Thymus (tissue), 11 donors: Measurements from ENCODE around the gene VAPB. TPM values are rescaled to one million over a fixed set of nuclear protein-coding genes. Genes with fewer than 3 reads are reported as not detected.
"Not testable (repeated sequence)": the region's sequence is repeated elsewhere in the genome, so short reads cannot be mapped to it uniquely, and the experiment has no call there.

ENCODE experiments used
- DNase-seq, 9 donors: peaks; one replicate each; pipeline ENCODE4 v3.0.0-alpha.2; 2013; ENCODE audit warnings: low spot score in 9 of 9, low read depth in 6 of 9, missing footprints in 1 of 9
- H3K27ac ChIP-seq, 2 donors: one replicate each; pipeline ENCODE4 v1.5.1; 2013; ENCODE audit warnings: control low read depth in 1 of 2, low read depth in 1 of 2, low read length in 1 of 2, mild to moderate bottlenecking in 1 of 2, moderate library complexity in 1 of 2
- H3K27me3 ChIP-seq, 2 donors: one replicate each; pipeline ENCODE4 v1.5.1; 2013; ENCODE audit warnings: low read length in 1 of 2; ENCODE audit not compliant: control insufficient read depth in 2 of 2, insufficient read depth in 1 of 2
- H3K36me3 ChIP-seq, 2 donors: one replicate each; pipeline ENCODE4 v1.5.1; 2013; ENCODE audit warnings: low read length in 1 of 2, mild to moderate bottlenecking in 1 of 2, moderate library complexity in 1 of 2; ENCODE audit not compliant: control insufficient read depth in 2 of 2, insufficient read depth in 2 of 2
- H3K4me1 ChIP-seq, 2 donors: one replicate each; pipeline ENCODE4 v1.5.1; 2013; ENCODE audit warnings: low read length in 2 of 2; ENCODE audit not compliant: control insufficient read depth in 2 of 2, insufficient read depth in 2 of 2
- H3K4me3 ChIP-seq, 2 donors: one replicate each; pipeline ENCODE4 v1.5.1; 2013; ENCODE audit warnings: low read length in 2 of 2, control low read depth in 1 of 2, mild to moderate bottlenecking in 1 of 2
- H3K9me3 ChIP-seq, 2 donors: one replicate each; pipeline ENCODE4 v1.5.1; 2013; ENCODE audit warnings: low read length in 1 of 2, mild to moderate bottlenecking in 1 of 2; ENCODE audit not compliant: control insufficient read depth in 2 of 2, insufficient read depth in 1 of 2
- WGBS: extraction: QIAGEN DNeasy Blood & Tissue Kit; methylation state at CpG from one replicate; pipeline ENCODE4 v1.1.7; 2013; 5-methylcytosine and 5-hydroxymethylcytosine counted together
- polyA plus RNA-seq: library from polyadenylated mRNA; stranded (reverse); fragments of 200-250 nt; gene quantifications from one replicate; pipeline ENCODE4 v1.2.3, GENCODE V29; 2013
- total RNA-seq: library from RNA; stranded (reverse); fragments of 120-200 nt; gene quantifications from one replicate; pipeline ENCODE4 v1.2.4, GENCODE V29; 2013
- donor health status: healthy.

The VAPB gene
- total and polyA plus RNA-seq, 2 donors = 7.6 to 29.0 TPM

DNA sequence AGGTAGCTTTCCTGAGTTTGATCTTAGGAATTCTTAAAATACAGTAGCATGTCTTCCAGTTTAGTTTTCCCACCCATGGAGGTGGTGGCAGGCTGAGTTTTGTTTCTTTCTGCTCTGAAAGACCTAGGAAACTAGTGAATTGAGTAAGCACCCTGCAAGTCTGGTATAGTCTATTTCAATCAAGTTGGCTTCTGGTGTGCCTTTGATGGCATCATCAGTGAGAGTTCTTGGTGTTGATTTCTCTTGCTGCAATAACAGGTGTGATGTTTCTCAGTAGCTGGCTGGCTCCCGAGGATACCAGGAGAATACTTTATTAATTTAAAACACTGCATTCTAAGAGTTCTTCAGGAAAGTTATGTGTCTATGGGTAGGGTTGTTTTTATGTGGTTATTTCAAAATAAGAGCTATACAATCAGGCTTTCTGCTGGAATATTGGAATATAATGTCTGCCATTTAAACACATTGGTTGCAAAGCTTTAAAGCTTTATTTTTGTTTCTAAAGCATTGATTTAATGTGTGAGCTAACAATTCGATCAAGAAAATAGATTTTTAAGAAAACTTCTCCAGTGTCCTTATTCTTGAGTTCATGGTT lies 19.0 kb downstream of the VAPB start:
- Histone ChIP-seq H3K36me3 (no peaks in the 10 kb centered on the region), H3K4me1 (peaks cover 4 to 8% of the 10 kb centered on the region in 2 donors), H3K9me3 (no peaks in the 10 kb centered on the region), H3K27me3 (no peaks in the 10 kb centered on the region), H3K27ac (peak overlapping the region; percentile 61 to 70), H3K4me3 (no peak overlapping the region)
- 69% methylated on average over 2 of the region's 2 CpGs for WGBS
- DNase-seq = peak in 4 of 9 donors; percentile 28 to 64 (median 40)

DNA sequence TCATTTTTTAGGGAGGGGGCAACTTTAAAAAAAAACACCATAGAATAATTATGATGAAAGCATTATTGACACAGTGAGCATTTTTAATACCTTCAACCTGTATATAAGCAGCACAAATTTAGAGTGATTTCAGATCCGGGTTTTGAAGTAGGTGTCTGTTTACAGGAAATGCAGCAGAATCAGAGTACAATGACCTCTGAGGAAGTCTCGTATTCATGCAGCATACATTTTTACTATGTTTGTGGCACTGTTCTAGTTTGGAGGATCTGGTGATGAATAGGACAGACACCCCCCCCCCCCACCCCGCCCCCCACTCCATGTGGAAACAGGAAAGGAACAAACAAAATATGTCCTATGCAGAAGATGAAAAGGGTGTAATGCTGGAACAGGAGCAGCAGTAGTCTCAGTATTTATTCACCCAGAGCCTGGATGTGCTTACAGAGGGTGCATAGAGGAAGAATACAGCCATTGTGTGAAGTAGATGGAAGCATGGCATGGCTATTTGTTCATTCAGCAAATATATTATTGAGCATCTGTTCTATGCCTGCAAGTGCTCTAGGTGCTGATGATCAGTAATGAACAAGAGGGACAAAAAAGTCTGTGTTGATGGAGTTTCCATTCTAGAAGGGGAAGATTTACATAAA lies 19.7 kb downstream of the VAPB start:
- WGBS = 61% methylated on average over 3 of the region's 3 CpGs
- H3K9me3 ChIP-seq = no peaks in the 10 kb centered on the region
- no peaks in the 10 kb centered on the region for H3K36me3 ChIP-seq
- no peaks in the 10 kb centered on the region for H3K27me3 ChIP-seq
- peak overlapping the region; percentile 70 to 84 for H3K27ac ChIP-seq
- peaks cover 4 to 8% of the 10 kb centered on the region in 2 donors for H3K4me1 ChIP-seq
- DNase-seq = peak in 3 of 9 donors; percentile 17 to 56 (median 34)
- no peak overlapping the region for H3K4me3 ChIP-seq

DNA sequence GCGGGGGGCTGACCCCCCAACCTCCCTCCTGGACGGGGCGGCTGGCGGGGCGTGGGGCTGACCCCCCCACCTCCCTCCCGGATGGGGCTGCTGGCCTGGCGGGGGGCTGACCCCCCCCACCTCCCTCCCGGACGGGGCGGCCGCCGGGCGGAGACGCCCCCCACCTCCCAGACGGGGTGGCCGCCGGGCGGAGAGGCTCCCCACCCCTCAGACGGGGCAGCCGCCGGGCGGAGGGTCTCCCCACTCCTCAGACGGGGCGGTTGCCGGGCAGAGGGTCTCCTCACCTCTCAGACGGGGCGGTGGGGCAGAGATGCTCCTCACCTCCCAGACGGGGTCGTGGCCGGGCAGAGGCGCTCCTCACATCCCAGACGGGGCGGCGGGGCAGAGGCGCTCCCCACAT lies 25.2 kb downstream of the VAPB start:
- not testable (repeated sequence) for H3K9me3 ChIP-seq, H3K36me3 ChIP-seq, DNase-seq, H3K4me3 ChIP-seq, H3K4me1 ChIP-seq, H3K27me3 ChIP-seq, H3K27ac ChIP-seq
- WGBS = 99% methylated on average over 32 of the region's 35 CpGs

DNA sequence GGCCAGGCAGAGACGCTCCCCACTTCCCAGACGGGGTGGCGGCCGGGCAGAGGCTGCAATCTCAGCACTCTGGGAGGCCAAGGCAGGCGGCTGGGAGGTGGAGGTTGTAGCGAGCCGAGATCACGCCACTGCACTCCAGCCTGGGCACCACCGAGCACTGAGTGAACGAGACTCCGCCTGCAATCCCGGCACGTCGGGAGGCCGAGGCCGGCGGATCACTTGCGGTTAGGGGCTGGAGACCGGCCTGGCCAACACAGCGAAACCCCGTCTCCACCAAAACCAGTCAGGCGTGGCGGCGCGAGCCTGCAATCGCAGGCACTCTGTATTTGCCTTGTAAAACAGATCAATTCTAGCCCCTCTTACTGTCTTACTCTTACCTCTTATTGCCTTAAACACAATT lies 25.8 kb downstream of the VAPB start:
- not testable (repeated sequence) for DNase-seq, H3K27ac ChIP-seq, H3K4me1 ChIP-seq, H3K9me3 ChIP-seq, H3K27me3 ChIP-seq, H3K4me3 ChIP-seq, H3K36me3 ChIP-seq
- whole genome bisulfite sequencing = 98% methylated on average over 26 of the region's 26 CpGs

DNA sequence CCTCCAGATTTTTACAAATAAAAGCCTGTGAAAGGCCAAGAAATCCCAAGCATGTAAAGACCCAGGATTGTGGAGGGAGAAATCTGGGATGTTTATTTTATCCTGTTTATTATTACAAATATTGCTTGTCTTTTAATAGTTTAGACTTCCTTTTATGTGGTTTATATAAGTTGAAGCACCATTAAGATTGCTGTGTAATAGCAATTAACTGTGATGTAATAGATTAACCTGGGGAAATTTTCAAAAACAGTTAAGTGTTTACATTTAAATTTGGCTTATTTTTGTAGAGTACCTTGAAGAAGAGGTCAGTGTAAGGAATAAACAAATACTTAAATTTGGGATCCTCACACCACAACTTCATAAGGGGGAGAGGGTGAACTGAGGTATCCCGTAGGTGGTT lies 27.0 kb downstream of the VAPB start:
- Histone ChIP-seq H3K4me3 (no peak overlapping the region), H3K27me3 (no peaks in the 10 kb centered on the region), H3K9me3 (no peaks in the 10 kb centered on the region), H3K36me3 (peaks cover 0 to 19% of the 10 kb centered on the region in 2 donors), H3K27ac (no peak overlapping the region), H3K4me1 (peaks cover 0 to 3% of the 10 kb centered on the region in 2 donors)
- no peak for DNase-seq
- 96% methylated on average over 1 of the region's 1 CpG for whole genome bisulfite sequencing

DNA sequence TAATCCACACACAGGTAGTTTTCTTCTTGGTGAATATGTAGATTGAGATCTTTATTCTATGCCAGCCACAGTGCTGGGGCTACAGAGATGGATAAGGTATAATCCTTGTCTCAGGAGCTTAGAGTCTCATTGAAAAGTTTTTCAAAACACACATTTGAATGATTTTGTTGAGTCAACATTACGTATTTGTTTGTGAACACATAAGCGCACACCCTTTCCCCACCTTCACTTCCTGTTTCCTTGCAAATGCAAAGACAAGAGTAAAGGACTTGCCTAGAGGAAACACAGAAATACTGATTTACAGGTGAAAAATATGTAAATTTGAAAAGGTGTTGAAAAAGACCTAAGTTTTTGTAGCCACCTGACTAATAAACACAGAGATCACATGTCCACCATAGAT lies 27.8 kb downstream of the VAPB start:
- Histone ChIP-seq H3K9me3 (no peaks in the 10 kb centered on the region), H3K27ac (no peak overlapping the region), H3K36me3 (peaks cover 3 to 19% of the 10 kb centered on the region in 2 donors), H3K4me1 (peaks cover 0 to 3% of the 10 kb centered on the region in 2 donors), H3K4me3 (no peak overlapping the region), H3K27me3 (no peaks in the 10 kb centered on the region)
- DNase-seq = peak in 2 of 9 donors; percentile 12 to 37
- 91% methylated on average over 2 of the region's 2 CpGs for WGBS

DNA sequence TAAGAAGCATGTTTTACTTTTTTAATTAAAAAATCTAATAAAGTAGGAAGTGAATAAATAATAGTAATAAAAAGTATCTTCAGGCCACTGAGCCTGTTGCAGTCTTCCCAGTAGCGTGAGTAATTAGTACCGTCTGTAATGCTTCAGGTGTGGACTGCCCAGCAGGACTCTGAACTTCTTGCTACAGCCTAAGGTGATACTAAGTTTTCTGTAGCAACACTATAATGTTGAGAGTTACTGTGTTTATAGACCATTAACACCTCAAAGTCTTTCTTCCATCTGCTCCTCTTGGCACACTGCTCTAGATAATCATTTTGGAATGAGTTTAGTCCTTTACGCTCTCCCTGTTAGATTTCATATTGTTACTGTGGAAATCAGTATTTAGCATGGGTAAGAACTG lies 28.4 kb downstream of the VAPB start:
- Histone ChIP-seq H3K27ac (no peak overlapping the region), H3K4me1 (peaks cover 0 to 3% of the 10 kb centered on the region in 2 donors), H3K4me3 (no peak overlapping the region), H3K9me3 (no peaks in the 10 kb centered on the region), H3K27me3 (no peaks in the 10 kb centered on the region), H3K36me3 (peaks cover 3 to 19% of the 10 kb centered on the region in 2 donors)
- WGBS = 97% methylated on average over 3 of the region's 3 CpGs
- no peak for DNase-seq

DNA sequence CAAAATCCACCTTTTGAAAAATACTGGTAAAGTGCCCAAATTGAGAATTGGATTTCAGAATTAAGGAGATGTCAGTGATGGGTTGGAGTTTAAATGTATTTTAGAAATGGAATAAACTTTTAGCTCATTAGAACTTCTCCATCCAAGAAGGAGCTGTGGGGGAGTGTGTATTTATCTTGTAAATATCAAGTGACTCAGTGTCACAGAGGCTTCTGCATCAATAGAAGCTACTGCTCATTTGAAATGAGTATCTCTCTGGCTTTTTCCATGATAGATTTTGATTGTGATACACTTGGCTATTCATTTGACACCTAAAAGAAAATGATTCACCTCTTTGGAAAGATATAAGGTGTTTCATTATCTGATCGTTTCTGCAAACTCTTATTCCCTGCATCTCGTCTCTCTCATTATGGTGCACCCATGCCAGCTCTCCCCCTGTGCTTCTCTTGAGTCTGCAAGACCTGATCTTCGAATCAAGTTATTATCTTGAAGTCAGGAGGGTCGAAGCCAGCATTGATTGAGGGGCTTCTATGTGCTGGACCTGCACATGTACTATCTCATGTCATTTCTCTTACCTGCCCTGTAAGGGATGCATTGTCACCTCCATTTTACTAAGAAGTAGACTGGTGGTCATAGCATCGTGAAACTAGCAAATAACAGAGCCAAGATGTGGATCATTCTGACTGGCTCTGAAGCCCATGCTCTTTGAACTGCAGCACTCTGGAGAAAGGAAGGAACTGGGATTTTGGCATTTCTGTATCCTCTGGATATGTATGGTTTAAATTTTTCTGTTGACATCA lies 30.1 kb downstream of the VAPB start:
- H3K36me3 ChIP-seq = peaks cover 3 to 19% of the 10 kb centered on the region in 2 donors
- no peak overlapping the region for H3K4me3 ChIP-seq
- H3K9me3 ChIP-seq = no peaks in the 10 kb centered on the region
- H3K27me3 ChIP-seq = no peaks in the 10 kb centered on the region
- no peak overlapping the region for H3K27ac ChIP-seq
- peaks cover 0 to 3% of the 10 kb centered on the region in 2 donors for H3K4me1 ChIP-seq
- no peak for DNase-seq
- WGBS = 98% methylated on average over 5 of the region's 5 CpGs
